ENCODE results near the gene GPANK1.

DNA sequence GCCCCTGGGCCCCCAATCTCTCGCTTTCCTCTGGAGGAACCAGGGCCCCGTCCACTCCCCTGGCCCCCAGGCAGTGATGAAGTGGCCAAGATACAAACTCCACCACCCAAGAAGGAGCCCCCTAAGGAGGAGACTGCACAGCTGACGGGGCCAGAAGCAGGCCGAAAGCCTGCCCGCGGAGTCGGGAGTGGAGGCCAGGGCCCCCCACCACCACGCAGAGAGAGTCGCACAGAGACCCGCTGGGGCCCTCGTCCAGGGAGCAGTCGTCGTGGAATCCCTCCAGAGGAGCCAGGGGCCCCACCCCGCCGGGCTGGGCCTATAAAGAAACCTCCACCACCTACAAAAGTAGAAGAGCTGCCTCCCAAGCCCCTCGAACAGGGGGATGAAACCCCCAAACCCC, 33.6 kb downstream of the GPANK1 start:
- TF ChIP-seq CTCF (IDR thresholded peaks at IDR 0.05; ENCODE audit: low read length) (no peak), EZH2 (IDR thresholded peaks at IDR 0.05; ENCODE audit: borderline replicate concordance, low read length) (no peak)
